Middle frontal gyrus (tissue), 1 donor: ENCODE data around the gene ZNF700.
A peak's percentile ranks its signal among the peaks of the same experiment; 100 is the strongest.
"Not testable (repeated sequence)": the region's sequence is repeated elsewhere in the genome, so short reads cannot be mapped to it uniquely, and the experiment has no call there.

ENCODE experiments used
- DNase-seq: peaks from one replicate; pipeline ENCODE4 v3.0.0-alpha.2; 2015; ENCODE audit warnings: low spot score; ENCODE audit errors: extremely low spot score

Gene ZNF700

GRCh38 chr19:11938383-11938782 lies 13.5 kb downstream of the ZNF700 start:
- not testable (repeated sequence) for DNase-seq

DNA sequence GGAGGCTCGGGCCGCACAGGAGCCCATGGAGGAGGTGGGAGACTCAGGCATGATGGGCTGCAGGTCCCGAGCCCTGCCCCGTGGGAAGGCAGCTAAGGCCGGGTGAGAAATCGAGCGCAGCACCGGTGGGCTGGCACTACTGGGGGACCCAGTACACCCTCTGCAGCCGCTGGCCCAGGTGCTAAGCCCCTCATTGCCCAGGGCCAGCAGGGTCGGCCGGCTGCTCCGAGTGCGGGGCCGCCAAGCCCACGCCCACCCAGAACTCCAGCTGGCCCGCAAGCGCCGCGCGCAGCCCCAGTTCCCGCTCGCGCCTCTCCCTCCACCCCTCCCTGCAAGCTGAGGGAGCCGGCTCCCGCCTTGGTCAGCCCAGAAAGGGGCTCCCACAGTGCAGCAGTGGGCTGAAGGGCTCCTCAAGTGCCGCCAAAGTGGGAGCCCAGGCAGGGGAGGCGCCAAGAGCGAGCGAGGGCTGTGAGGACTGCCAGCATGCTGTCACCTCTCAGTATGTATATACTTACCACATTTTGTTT lies 16.5 kb downstream of the ZNF700 start:
- DNase-seq, result not testable (repeated sequence)

- no peak for DNase-seq
Observed at GRCh38 chr19:11942008-11942842, 17.3 kb downstream of the ZNF700 start.

GRCh38 chr19:11942843-11943108 lies 17.9 kb downstream of the ZNF700 start:
- no peak for DNase-seq

DNA sequence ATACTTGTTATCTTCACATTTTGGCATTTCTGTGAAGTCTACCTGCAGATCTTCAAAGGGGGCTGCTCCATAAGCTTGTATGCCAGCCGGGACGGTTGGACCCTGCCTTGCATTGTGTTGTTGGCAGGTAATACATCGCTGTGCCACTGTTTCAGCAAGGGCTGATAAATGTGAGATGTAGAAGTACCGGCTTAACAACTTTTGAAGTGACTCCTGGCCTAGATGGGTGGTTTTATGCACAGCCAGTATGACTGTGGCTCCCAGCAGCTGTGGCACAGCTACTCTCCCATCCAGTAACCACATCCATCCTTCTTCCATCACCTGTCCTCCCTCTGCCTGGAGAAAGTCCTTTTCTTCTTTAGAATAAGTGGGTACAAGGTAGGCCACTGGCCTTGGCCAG lies 19.7 kb downstream of the ZNF700 start:
- DNase-seq, result no peak

GRCh38 chr19:11948646-11949045 lies 23.7 kb downstream of the ZNF700 start:
- no peak for DNase-seq

GRCh38 chr19:11949201-11949600 lies 24.3 kb downstream of the ZNF700 start:
- DNase-seq, result no peak

DNA sequence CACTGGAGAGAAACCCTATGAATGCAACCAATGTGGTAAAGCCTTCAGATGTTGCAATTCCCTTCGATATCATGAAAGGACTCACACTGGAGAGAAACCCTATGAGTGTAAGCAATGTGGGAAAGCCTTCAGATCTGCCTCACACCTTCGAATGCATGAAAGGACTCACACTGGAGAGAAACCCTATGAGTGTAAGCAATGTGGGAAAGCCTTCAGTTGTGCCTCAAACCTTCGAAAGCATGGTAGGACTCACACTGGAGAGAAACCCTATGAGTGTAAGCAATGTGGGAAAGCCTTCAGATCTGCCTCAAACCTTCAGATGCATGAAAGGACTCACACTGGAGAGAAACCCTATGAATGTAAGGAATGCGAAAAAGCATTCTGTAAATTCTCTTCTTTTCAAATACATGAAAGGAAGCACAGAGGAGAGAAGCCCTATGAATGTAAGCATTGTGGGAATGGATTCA lies 24.7 kb downstream of the ZNF700 start:
- not testable (repeated sequence) for DNase-seq

GRCh38 chr19:11950312-11950711 lies 25.4 kb downstream of the ZNF700 start:
- DNase-seq, result no peak

GRCh38 chr19:11963566-11964355 lies 38.9 kb downstream of the ZNF700 start:
- peak; percentile 27 for DNase-seq

DNA sequence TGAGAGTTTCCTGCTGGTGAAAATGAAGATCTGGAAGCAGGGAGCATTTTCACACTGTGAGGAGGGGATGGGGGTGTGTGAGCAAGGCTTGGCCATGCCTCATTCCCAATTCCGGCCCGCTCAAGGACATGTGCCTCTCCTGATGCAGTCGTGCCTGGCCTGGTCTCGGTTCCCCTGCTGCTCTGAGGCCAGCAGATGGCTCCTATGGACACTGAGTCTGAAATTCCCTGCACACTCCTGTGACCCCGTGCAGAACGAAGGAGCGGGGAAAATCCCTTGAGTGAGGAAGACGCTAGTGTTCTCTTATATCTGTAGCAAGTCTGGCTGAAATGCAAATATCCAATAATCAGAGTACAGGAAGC lies 39.6 kb downstream of the ZNF700 start:
- no peak for DNase-seq

DNA sequence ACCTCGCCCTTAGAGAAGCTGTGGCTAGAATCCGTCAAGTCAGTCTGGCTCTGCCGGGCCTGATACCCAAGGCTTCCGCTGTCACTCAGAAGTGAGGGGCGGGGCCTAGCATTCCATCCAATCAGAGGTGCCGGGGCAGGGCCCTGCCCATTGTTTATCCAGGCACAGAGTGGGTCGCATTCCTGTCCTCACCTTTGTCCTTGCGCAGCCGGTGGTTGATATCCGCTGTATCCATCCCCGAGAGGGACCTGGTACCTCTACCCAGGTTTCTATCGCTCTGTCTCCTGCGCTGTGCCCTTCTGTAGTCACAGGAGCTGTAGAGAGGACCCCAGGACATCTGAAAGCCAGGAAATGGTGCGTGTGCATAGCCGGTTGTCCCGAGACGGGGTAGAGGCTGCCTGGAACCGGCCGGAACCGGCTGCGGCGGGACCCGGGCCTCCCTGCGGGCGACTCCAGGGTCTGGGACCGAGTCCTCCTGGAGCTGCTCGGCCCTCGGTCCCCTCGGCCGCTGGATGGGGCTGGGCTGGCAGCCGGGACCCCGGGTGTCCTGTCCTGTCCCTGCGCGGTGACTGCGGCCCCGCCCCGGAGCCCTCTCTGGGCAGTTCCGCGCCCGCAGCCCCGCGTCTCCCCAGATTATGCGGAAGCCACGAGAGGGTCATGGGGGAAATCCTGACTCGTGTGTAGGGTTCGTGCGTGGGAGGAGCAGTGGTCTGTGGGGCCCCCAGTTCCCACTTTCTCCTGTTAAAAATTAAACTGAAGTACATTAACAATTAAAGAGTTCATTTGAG lies 40.1 kb downstream of the ZNF700 start, which contains the start of gene ZNF763:
Gene ZNF763, plus strand, starts transcription at position 183 of the 788 bp plus-strand sequence. Its CDS starts 169 bp downstream, at position 352.
- peak; percentile 77 for DNase-seq

DNA sequence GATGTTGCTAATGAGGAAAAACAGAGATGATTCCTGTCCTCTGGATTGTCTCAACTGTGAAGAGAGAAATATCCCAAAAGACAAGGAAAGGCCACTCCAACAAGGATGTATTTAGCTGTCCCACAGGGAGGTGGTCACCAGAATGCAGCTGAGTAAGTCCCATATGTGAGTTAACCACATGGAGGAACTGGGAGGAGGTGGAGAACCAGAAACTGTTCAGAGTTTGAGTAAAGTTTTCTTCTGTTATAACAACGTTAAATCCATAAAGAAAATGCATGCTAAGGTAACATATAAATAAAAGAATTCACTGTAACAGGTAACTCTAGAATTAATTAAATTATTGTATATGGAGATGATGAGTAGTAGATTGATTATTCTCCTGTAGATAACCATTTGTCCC lies 45.3 kb downstream of the ZNF700 start:
- no peak for DNase-seq

GRCh38 chr19:11971041-11971440 lies 46.1 kb downstream of the ZNF700 start:
- no peak for DNase-seq

- no peak for DNase-seq
Observed at GRCh38 chr19:11973019-11973810, 48.3 kb downstream of the ZNF700 start.

- DNase-seq, result no peak
Observed at GRCh38 chr19:11978492-11979100, 53.7 kb downstream of the ZNF700 start.

DNA sequence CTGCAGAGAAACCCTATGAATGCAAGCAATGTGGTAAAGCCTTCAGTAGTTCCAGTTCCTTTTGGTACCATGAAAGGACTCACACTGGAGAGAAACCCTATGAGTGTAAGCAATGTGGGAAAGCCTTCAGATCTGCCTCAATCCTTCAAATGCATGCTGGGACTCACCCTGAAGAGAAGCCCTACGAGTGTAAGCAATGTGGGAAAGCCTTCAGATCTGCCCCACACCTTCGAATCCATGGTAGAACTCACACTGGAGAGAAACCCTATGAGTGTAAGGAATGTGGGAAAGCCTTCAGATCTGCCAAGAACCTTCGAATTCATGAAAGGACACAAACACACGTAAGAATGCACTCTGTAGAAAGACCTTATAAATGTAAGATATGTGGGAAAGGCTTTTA lies 54.6 kb downstream of the ZNF700 start:
- DNase-seq, result no peak

- DNase-seq, result no peak
Observed at GRCh38 chr19:11982526-11982925, 57.6 kb downstream of the ZNF700 start.

- no peak for DNase-seq
Observed at GRCh38 chr19:11984986-11985385, 60.1 kb downstream of the ZNF700 start.

DNA sequence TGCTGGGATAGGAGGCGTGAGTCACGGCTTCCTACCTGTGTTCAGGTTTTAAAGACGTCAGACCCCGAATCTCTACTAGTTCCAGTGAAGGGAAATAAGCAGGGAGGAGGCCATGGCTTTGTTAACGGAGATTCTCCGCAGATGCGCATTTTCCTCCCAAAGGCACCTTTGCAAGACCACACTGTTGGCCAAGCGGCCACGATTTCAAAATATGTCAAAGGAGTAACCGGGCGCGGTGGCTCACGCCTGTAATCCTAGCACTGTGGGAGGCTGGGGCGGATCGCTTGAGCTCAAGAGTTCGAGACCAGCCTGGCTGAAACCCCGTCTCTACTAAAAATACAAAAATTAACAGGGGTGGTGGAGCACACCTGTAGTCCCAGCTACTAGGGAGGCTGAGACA lies 61.8 kb downstream of the ZNF700 start:
- DNase-seq, result no peak
